Endothelial cell (in vitro differentiated cells): Measurements from ENCODE around the gene MCF2L2. TPM values are rescaled to one million over a fixed set of nuclear protein-coding genes. Genes with fewer than 3 reads are reported as not detected.

Experiments
- DNase-seq: peaks from one replicate; pipeline ENCODE4 v3.0.0; 2021; ENCODE audit warnings: low spot score
- H3K27ac Mint-ChIP-seq: one replicate; pipeline ENCODE4 v1.8.0; 2021; ENCODE audit warnings: mixed read lengths, inconsistent platforms; ENCODE audit not compliant: unreplicated experiment
- H3K27me3 Mint-ChIP-seq: one replicate; pipeline ENCODE4 v1.8.0; 2021; ENCODE audit warnings: mild to moderate bottlenecking, moderate library complexity, mixed read lengths, inconsistent platforms; ENCODE audit not compliant: unreplicated experiment
- H3K36me3 Mint-ChIP-seq: one replicate; pipeline ENCODE4 v1.8.0; 2021; ENCODE audit warnings: mild to moderate bottlenecking, low read depth, mixed read lengths, inconsistent platforms; ENCODE audit not compliant: unreplicated experiment
- H3K4me1 Mint-ChIP-seq: one replicate; pipeline ENCODE4 v1.8.0; 2021; ENCODE audit warnings: mild to moderate bottlenecking, mixed read lengths, inconsistent platforms; ENCODE audit not compliant: unreplicated experiment
- H3K4me3 Mint-ChIP-seq: one replicate; pipeline ENCODE4 v1.8.0; 2021; ENCODE audit warnings: mild to moderate bottlenecking, mixed read lengths, inconsistent platforms; ENCODE audit not compliant: unreplicated experiment
- H3K9me3 Mint-ChIP-seq: one replicate; pipeline ENCODE4 v1.8.0; 2021; ENCODE audit warnings: mixed read lengths, inconsistent platforms; ENCODE audit not compliant: unreplicated experiment
- total RNA-seq: library from RNA; stranded (reverse); fragmentation: NEBNext Ultra II Directional; extraction: Animal tissue kit (Norgen Biotek cat#: 25700); gene quantifications from one replicate; pipeline ENCODE4 v1.2.1, GENCODE V29; 2021; ENCODE audit not compliant: unreplicated experiment
- TF ChIP-seq, protein P1 (sequence below): fragments of 200-600 bp; sonication (generic); IDR thresholded peaks from one replicate; pipeline ENCODE4 v1.5.0; 2021; ENCODE audit warnings: antibody characterized with exemption; ENCODE audit not compliant: unreplicated experiment

MCF2L2 gene
- total RNA-seq, 1 donor from 2014 or later: 1.8 TPM

- Mint-ChIP-seq H3K27ac (no peak overlapping the region), H3K4me1 (no peaks in the 10 kb centered on the region)
- TF ChIP-seq, protein P1, sequence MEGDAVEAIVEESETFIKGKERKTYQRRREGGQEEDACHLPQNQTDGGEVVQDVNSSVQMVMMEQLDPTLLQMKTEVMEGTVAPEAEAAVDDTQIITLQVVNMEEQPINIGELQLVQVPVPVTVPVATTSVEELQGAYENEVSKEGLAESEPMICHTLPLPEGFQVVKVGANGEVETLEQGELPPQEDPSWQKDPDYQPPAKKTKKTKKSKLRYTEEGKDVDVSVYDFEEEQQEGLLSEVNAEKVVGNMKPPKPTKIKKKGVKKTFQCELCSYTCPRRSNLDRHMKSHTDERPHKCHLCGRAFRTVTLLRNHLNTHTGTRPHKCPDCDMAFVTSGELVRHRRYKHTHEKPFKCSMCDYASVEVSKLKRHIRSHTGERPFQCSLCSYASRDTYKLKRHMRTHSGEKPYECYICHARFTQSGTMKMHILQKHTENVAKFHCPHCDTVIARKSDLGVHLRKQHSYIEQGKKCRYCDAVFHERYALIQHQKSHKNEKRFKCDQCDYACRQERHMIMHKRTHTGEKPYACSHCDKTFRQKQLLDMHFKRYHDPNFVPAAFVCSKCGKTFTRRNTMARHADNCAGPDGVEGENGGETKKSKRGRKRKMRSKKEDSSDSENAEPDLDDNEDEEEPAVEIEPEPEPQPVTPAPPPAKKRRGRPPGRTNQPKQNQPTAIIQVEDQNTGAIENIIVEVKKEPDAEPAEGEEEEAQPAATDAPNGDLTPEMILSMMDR: no peak
These were observed 229.5 kb downstream of the MCF2L2 start for GRCh38 chr3:183198939-183199338.

GRCh38 chr3:183197734-183198133 lies 230.7 kb downstream of the MCF2L2 start:
- no peaks in the 10 kb centered on the region for H3K9me3 Mint-ChIP-seq
- H3K27me3 Mint-ChIP-seq: no peaks in the 10 kb centered on the region
- TF ChIP-seq, protein P1: no peak
- H3K4me3 Mint-ChIP-seq: no peak overlapping the region
- no peak for DNase-seq
- H3K27ac Mint-ChIP-seq: no peak overlapping the region
- H3K4me1 Mint-ChIP-seq: no peaks in the 10 kb centered on the region
- H3K36me3 Mint-ChIP-seq: no peaks in the 10 kb centered on the region

More at GRCh38 chr3:183198939-183199338, 229.5 kb downstream of the MCF2L2 start:
- Mint-ChIP-seq H3K36me3 (no peaks in the 10 kb centered on the region), H3K4me3 (no peak overlapping the region), H3K9me3 (no peaks in the 10 kb centered on the region), H3K27me3 (no peaks in the 10 kb centered on the region)
- DNase-seq: no peak

GRCh38 chr3:183195266-183195665 lies 233.2 kb downstream of the MCF2L2 start:
- TF ChIP-seq, protein P1: no peak
- Mint-ChIP-seq H3K4me3 (no peak overlapping the region), H3K9me3 (no peaks in the 10 kb centered on the region), H3K27ac (no peak overlapping the region), H3K27me3 (no peaks in the 10 kb centered on the region), H3K36me3 (no peaks in the 10 kb centered on the region), H3K4me1 (no peaks in the 10 kb centered on the region)
- DNase-seq: no peak

DNA sequence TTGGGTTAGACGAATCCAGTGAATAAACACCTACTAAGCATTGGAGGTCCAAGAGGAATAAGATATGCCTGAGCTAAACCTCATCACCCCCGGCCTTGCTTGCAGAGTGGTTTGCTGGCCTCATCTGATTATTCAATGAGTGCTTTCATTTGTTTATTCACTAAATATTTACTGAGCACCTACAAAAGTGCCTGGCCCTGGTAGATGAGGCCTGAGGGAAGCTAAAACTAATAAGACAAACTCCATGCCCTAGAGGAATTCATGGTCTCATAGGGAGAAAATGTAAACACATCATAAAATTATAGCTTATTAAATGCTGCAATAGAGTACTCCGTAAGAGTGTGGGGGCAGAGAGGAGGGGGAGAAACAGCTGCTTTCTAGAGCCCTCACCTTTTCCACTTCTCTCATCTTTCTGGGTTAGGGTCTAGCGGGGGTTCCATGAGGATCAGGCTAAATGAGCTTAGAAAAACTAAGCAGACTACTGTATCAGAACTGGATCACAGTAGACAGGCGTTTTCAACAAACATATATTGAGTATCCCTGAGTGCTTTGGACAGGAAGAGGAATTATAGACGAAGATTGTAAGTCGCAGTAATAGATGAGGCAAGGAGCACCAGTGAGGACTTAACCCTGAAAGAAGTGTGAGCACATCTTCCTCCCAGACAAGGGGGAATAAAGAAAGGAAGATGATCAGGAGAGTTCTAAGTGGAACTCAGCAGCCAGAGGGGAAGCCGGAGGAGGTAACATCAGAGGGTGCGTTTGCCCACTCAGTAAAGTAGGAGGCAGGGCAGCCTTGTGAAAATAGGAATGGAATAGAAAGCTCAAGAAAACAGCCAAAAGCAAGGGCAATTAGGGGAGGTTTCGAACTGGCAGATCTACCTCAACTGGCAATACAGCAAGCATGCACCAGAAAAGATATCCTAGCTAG lies 234.4 kb downstream of the MCF2L2 start:
- TF ChIP-seq, protein P1: no peak
- Mint-ChIP-seq H3K27ac (no peak overlapping the region), H3K36me3 (no peaks in the 10 kb centered on the region), H3K27me3 (no peaks in the 10 kb centered on the region), H3K9me3 (no peaks in the 10 kb centered on the region), H3K4me1 (no peaks in the 10 kb centered on the region), H3K4me3 (no peak overlapping the region)
- DNase-seq: no peak

DNA sequence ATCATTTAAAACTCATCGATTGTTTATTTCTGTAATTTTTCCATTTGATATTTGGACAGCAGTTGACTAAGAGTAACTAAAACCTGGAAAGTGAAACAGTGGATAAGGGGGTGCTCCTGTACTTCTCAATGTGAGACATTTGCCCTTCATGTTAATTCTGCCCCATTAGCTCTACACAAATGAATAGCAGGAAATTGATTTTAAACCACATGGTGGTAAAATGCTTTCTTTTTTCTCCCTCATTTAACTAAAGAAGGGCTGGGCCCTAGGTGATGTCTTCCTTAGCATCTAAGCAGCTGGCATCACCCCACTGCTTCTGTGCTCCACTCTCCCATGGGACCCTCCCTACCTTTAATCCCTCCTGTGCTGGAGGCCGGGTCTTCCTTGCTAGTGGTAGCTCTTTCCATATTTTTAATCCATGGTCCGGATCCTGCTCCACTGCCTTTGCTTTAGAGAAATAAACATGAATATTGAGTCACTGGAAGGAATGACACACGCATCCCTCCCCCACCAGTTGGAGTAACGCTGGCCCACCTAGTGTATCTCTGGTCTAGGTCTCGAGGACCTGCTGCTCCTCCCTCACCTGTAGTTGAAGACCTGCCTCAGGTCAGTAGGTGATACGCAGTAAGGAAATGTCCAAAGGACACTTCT lies 235.6 kb downstream of the MCF2L2 start:
- no peaks in the 10 kb centered on the region for H3K4me1 Mint-ChIP-seq
- no peak for DNase-seq
- H3K27ac Mint-ChIP-seq: no peak overlapping the region
- no peaks in the 10 kb centered on the region for H3K27me3 Mint-ChIP-seq
- no peaks in the 10 kb centered on the region for H3K36me3 Mint-ChIP-seq
- H3K9me3 Mint-ChIP-seq: no peaks in the 10 kb centered on the region
- H3K4me3 Mint-ChIP-seq: no peak overlapping the region
- TF ChIP-seq, protein P1: no peak
